ENCODE results near the gene FBXO31.

FBXO31 gene

GRCh38 chr16:87383505-87384161 lies at the start of gene FBXO31:
Gene FBXO31, minus strand, starts transcription at chr16:87383776. Its CDS starts 32 bp downstream, at chr16:87383744.
- in situ Hi-C loops (cut with MboI; ENCODE audit: low sequenced_read_pairs) = no loop called here

GRCh38 chr16:87432330-87432915 lies 48.8 kb upstream of the FBXO31 start:
- in situ Hi-C loops (cut with MboI; ENCODE audit: low sequenced_read_pairs) = no loop called here

GRCh38 chr16:87431926-87432325 lies 48.4 kb upstream of the FBXO31 start:
- in situ Hi-C loops (cut with MboI; ENCODE audit: low sequenced_read_pairs) = no loop called here

- in situ Hi-C loops (cut with MboI; ENCODE audit: low sequenced_read_pairs) = no loop called here
Measured at GRCh38 chr16:87426423-87427215, 43.0 kb upstream of the FBXO31 start.

- in situ Hi-C loops (cut with MboI; ENCODE audit: low sequenced_read_pairs) = no loop called here
Measured at GRCh38 chr16:87425941-87426340, 42.4 kb upstream of the FBXO31 start.

GRCh38 chr16:87424266-87424665 lies 40.7 kb upstream of the FBXO31 start:
- in situ Hi-C loops (cut with MboI; ENCODE audit: low sequenced_read_pairs) = no loop called here

- in situ Hi-C loops (cut with MboI; ENCODE audit: low sequenced_read_pairs) = no loop called here
Measured at GRCh38 chr16:87423429-87423828, 39.9 kb upstream of the FBXO31 start.

GRCh38 chr16:87422106-87422505 lies 38.5 kb upstream of the FBXO31 start:
- in situ Hi-C loops (cut with MboI; ENCODE audit: low sequenced_read_pairs) = no loop called here

- in situ Hi-C loops (cut with MboI; ENCODE audit: low sequenced_read_pairs) = no loop called here
Measured at GRCh38 chr16:87421003-87421912, 37.7 kb upstream of the FBXO31 start.

GRCh38 chr16:87420026-87421002 lies 36.7 kb upstream of the FBXO31 start:
- in situ Hi-C loops (cut with MboI; ENCODE audit: low sequenced_read_pairs) = no loop called here

- in situ Hi-C loops (cut with MboI; ENCODE audit: low sequenced_read_pairs) = no loop called here
Measured at GRCh38 chr16:87418644-87419043, 35.1 kb upstream of the FBXO31 start.

- in situ Hi-C loops (cut with MboI; ENCODE audit: low sequenced_read_pairs) = no loop called here
Measured at GRCh38 chr16:87418216-87418615, 34.6 kb upstream of the FBXO31 start.

GRCh38 chr16:87417528-87417910 lies 33.9 kb upstream of the FBXO31 start:
- in situ Hi-C loops (cut with MboI; ENCODE audit: low sequenced_read_pairs) = no loop called here

GRCh38 chr16:87416826-87417527 lies 33.4 kb upstream of the FBXO31 start:
- in situ Hi-C loops (cut with MboI; ENCODE audit: low sequenced_read_pairs) = no loop called here

- in situ Hi-C loops (cut with MboI; ENCODE audit: low sequenced_read_pairs) = no loop called here
Measured at GRCh38 chr16:87415441-87415840, 31.9 kb upstream of the FBXO31 start.

GRCh38 chr16:87414251-87414680 lies 30.7 kb upstream of the FBXO31 start:
- in situ Hi-C loops (cut with MboI; ENCODE audit: low sequenced_read_pairs) = no loop called here

GRCh38 chr16:87412996-87413421 lies 29.4 kb upstream of the FBXO31 start:
- in situ Hi-C loops (cut with MboI; ENCODE audit: low sequenced_read_pairs) = no loop called here

GRCh38 chr16:87412371-87412995 lies 28.9 kb upstream of the FBXO31 start:
- in situ Hi-C loops (cut with MboI; ENCODE audit: low sequenced_read_pairs) = no loop called here
